Stimulated activated CD4-positive, alpha-beta T cell treated with anti-CD3 and anti-CD28 coated beads, Interleukin-12 subunit alpha, Interleukin-12 subunit beta, amount 100 ng/mL, for 48 hours (primary cell): ENCODE data around the gene PARG.
"Not testable (repeated sequence)": the region's sequence is repeated elsewhere in the genome, so short reads cannot be mapped to it uniquely, and the experiment has no call there.

Experiments used
- DNase-seq, 3 donors: peaks; one replicate each; pipeline ENCODE4 v3.0.0-alpha.2; 2020; ENCODE audit warnings: low read depth in 2 of 3, low spot score in 1 of 3

PARG gene

DNA sequence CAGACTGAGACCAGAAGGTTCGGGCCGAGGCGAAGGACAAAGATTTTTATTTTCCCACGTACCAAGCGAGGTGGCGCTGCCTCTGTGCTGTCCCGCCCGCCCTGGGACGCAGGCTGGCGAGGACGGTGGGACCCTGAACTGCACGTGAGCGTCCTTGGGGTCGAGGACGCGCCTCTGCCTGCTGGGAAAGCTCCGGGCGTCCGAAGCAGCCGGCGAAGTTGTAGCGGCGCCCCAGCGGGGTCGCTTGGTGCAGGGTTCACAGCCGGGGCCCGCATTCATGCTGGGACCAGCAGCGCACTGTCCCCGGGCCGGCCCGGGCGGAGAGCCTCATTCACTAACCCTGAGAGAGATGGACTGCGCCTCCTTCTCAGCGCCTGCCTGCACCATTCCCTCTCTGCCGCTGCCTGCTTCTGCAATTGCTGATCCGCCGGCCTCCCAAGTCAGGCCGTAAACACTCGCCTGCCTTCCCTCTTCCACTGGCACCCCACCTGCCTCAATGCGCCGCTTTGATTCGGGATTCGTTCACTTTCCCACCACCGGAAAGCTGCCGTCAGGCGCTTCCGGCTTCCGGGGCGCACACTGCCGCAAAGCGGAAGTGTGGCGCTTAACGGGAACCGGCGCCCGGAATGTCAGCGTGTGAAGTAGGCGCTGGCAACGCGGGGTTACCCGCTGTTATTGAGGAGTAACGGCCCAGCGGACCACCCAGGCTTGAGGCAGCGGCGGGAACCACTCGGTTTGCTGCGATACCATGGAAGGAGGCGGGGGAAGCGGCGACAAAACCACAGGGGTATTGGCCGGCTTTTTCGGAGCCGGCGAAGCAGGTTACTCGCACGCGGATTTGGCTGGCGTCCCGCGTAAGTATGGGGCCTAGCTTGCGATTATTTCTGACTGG lies at the start of gene PARG, which contains the start of gene TIMM23B:
TSS of gene PARG (minus strand) at position 581 of the 892 bp plus-strand sequence. CDS start at position 279, 302 bp downstream.
TSS of gene TIMM23B (plus strand) at position 607 of the 892 bp plus-strand sequence. CDS start at position 749, 142 bp downstream.
- peak; percentile 54 to 74 (median 60) for DNase-seq

DNA sequence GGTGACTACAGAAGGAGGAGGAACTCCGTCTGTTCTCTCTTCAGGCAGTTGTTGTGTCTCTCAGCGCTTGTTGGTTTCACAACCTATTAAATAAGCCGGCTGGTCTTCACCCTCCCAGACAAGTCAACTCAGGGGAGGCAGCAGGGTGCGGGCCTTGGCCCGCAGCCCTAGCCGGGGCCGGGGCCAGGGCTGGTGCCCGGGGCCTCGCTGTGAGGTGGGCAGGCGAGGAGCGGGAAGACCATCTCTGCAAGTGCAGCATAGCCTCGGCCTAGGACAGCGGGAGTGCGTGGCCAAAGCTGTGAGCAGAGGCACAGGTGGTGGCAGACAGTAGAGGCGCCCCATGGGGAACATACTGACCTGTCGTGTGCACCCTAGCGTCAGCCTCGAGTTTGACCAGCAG lies 46.5 kb upstream of the PARG start, which contains the start of gene AGAP6:
TSS of gene AGAP6 (plus strand) at position 31 of the 400 bp plus-strand sequence. CDS start at position 341, 310 bp downstream.
- DNase-seq, result not testable (repeated sequence)

DNA sequence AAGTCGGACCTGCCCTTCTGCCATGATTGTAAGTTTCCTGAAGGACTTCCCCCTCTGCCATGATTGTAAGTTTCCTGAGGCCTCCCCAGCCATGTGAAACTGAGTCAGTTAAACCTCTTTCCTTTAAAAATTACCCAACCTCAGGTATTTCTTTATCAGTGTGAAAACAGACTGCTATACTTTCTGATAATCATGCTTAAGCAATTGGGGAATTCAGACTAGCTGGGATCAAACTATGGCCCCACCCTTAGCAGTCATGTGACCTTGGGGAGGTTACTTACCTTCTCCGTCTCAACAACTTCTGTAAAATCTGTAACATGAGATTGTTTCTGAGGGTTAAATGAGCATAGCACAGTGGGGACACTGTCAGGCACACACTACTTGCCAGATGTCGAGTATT lies 45.4 kb upstream of the PARG start:
- DNase-seq, result not testable (repeated sequence)

DNA sequence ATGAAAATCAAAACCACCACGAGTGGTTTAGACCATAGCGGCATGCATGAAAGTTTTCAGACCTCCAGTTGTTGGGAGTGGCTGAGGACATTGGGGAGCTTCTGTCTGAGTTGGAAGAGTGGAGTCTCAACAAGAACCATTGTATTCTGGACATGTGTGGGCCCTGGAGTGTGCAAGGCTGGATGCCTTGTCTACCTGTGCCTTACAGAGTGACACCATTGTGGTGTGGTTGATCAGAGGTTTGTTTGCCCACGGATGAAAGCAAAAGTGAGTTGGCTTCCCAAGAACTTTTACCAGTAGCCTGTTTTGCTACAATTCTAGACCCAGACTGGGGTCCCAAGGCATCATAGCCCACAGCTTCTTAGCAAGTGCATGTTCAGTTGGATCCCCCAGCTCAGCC lies 35.9 kb upstream of the PARG start:
- DNase-seq, result not testable (repeated sequence)

DNA sequence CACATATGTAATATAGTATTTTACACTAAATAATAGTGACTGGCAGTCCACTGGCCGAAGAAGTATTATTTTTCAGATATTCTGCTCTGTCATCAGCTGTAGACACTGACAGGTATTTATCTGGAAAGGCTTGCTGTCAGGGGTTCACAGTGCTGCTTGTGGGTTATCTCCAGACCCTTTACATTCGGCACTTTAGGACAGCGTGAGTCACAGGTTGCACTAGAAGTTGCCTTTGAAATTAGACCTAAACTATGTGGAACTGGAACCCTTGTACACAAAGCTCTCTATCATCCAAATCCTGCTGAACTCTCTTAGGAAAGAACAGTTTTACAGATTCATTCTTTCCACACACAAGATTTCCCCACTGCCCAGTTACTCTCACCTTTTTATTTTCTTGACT lies 30.3 kb upstream of the PARG start:
- DNase-seq, result not testable (repeated sequence)

DNA sequence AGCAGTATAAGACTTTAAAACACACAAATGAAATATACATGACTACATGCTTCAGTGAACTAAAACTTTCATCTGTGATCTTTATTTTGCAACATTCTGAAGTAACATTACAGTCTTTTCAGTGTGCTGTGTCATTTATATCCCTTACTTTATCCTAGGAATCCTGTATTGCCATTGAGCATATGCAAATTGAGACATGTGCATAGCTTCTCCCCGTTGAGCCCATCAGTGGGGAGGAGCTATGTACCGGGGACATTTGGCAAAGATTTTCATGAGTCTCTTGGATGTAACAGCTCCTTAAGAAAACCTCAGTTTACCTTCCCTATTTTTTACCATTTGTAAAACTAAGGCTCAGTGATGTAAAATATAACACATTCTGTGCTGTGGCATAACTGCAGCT lies 29.6 kb upstream of the PARG start:
- DNase-seq, result not testable (repeated sequence)

DNA sequence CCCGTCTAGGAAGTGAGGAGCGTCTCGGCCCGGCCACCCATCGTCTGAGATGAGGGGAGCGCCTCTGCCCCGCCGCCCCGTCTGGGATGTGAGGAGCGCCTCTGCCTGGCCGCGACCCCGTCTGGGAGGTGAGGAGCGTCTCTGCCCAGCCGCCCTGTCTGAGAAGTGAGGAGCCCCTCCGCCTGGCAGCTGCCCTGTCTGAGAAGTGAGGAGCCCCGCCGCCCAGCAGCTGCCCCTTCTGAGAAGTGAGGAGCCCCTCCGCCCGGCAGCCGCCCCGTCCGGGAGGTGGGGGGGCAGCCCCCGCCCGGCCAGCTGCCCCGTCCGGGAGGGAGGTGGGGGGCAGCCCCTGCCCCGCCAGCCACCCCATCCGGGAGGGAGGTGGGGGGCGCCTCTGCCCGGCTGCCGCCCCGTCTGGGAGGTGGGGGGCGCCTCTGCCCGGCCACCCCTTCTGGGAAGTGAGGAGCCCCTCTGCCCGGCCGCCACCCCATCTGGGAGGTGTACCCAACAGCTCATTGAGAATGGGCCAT lies 28.6 kb upstream of the PARG start:
- not testable (repeated sequence) for DNase-seq

DNA sequence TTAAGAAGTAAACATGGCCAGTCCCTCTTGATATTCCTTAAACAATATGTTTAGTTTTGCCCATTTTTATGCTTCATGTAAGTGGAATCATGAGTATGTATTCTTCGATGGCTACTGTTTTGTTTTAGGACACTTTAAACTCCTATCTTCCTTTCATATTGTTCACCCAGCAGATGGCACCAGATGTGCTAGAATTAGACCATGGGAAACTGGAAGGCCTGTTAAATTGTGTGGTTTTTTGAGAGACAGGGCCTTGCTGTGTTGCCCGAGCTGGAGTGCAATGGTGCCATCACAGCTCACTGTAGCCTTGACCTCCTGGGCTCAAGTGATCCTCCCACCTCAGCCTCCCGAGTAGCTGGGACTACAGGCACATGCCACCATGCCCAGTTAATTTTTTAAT lies 11.3 kb upstream of the PARG start:
- not testable (repeated sequence) for DNase-seq

DNA sequence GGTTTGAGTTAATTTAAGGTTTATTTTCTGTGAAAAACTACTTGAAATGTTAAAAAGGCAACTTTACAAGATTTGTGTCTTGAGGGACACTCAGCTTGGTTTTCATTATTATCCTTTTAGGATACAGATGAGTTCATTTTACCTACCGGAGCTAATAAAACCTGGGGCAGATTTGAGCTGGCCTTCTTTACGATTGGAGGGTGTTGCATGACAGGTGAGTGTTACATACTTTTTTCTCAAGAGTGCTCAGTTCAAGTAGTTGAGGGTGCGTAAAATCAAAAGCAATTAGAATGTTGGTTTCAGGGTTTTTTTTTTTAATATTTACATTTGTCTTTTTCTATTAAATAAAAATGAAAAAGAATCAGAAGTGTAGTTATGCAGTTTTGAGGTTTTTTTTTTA lies 10.2 kb upstream of the PARG start:
- DNase-seq, result not testable (repeated sequence)

DNA sequence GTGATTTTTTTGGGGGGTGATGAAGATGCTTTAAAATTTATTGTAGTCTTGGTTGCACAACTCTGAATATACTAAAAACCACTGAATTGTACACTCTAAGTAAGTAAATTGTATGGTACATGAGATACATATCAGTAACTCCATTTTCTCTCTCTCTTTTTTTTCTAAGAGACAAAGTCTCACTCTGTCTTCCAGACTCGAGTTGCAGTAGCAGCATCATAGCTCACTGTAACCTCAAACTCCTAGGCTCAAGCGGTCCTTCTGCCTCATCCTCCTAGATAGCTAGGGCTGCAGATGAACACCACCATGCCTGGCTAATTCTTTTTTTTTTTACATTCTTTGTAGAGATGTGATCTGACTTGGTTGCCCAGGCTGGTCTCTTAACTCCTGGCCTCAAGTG lies 6.9 kb upstream of the PARG start:
- DNase-seq, result not testable (repeated sequence)

DNA sequence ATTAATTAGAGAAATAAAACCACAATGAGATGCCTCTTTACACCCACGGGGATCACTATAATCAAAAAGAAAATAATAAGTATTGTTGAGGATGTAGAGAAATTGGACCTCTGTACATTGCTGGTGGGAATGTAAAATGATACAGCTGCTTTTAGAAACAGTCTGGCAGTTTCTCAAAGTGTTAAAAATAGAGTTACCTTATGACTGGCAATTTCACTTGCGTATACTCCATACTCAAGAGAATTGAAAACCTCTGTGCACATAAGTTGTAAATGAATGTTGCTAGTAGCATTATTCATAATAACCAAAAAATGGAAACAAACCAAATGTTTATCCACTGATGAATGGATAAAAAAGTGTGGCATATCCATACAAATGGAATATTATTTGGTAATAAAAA lies 6.3 kb upstream of the PARG start:
- DNase-seq, result not testable (repeated sequence)

DNA sequence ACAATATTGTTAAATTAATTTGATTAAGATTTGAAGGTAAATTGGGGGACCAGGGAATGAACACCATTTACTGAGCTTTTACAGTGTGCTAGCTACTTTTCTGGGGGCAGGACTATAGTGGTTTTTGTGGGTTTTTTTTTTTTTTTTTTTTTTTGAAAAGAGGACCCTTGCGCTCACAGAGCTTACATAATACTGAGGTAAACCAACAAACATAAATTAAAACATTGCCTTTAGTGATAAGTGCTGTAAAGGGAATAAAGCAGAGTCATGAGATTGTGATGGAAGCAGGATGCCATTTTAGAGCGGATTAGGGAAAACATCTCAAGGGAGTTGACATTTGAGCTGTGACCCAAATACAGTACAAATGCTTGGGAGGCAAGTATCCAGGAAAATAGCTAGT lies 1.8 kb upstream of the PARG start:
- DNase-seq, result not testable (repeated sequence)

DNA sequence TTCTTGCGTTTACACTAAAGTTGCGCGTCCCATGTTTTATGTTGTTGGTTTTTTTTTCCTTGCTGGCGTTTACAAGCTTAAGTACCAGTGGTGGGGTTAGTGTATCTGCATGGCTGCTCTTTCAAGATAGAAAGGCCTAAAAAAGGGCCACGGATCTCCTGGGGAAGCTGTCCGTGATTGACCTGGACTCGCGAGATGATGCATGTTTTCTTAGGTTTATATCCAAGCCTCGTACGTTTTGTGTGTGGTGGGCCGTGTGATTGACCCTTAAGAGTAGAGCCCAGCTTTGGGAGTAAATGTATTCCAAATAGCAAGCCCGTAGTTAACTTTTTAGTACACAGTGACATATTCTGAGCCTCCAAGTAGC lies 495 bp upstream of the PARG start:
- not testable (repeated sequence) for DNase-seq

DNA sequence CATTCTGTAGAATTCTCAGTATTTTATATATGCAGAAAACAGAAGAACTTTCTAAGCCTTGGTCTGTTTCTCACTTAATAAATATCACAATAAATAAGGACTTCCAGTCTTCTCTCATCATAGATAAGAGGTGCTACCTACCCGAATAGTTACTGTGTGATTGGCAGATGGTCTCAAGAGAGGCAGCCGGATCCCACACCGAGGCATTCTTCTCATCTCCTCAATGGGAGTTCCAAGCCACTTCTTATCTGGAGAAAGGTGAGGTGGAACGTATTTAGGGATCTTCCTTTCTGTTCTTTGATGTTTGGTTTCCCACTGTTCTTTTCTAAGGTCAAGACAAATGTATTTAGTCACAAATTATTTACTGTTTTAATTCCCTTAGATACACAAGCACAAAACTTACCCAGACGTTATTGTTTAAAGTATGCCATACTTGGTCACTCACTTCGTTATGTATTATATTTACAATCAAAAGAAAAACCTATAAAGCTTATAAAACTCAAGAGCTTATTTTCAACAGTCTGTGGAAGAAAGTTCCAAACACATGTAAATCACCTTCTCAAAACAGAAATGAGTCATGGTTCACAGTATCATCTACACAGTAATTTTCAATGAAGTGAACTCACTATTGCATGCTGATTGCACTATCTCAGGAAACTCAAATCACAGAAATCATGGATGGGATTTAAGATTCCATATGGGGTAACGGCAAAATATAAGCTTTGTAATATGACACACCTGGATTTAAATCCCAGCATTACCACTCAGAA lies 9.7 kb downstream of the PARG start:
- DNase-seq, result not testable (repeated sequence)

DNA sequence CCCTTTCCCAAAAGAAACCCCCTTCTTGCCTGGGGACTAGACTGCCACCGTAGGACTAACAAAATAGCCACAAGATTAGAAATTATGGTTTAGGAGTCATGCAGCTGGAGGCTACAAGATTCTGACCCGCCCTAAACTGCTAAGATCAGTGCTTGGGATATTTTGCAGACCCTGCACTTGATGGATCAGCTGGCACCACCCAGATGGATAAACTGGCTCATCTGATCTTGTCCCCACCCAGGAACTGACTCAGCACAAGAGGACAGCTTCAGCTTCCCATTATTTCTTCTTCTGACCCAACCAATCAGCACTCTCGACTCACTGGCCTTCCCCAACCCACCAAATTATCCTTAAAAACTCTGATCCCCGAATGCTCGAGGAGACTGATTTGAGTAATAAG lies 10.6 kb downstream of the PARG start:
- DNase-seq, result not testable (repeated sequence)

DNA sequence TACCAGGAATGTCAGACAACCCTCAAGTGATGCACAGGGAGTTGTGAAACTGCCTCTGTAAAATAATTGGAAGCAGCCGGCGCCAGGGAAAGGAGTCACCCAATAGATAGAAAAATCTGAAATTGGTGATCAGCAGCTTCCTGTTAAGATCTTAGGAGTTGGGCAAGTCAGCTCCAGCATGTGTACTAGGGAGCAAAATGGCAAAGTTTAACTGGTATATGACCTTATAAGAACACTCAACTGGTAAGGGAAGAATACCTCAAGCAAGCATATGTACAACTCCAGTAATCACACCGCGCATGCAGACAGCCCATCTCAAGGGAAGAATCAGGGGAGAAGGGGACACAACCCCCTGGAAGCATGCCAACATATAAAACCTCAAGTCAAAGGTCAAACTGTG lies 18.3 kb downstream of the PARG start:
- DNase-seq, result not testable (repeated sequence)

DNA sequence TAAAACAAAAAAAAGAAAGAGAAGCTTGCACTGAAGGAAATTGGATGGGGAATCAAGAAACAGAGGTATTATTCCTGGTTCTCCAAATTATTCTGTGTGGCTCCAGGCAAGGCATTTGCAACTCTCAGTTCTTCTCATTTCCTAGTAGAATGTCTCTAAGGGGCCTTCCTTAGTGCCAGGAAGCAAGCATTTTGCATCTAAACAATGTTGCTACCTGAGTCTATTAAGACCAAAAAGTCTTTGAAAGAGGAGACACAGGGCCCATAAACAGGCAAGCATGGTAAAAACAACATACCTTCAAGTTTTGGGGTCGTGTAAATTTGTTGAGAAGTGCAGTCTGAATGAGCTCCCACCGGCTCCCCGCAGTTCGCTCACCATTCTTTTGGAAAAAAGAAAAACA lies 19.8 kb downstream of the PARG start:
- DNase-seq, result not testable (repeated sequence)

DNA sequence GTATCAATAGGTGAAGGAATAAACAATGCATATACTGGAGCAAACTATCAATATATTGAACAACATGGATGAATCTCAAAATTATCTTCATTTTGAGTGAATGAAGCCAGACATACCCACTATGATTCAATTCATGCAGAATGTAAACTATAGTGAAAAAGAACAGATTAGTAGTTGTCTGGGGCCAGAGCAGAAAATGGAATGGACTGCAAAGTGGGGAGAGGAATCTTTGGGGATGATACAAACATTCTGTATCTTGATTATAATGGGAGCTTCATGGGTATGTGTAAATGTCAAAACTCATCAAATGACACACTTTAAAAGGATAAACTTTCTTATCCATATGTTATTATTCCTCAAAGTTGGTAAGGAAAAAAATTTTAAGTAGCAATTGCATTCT lies 23.9 kb downstream of the PARG start:
- DNase-seq, result not testable (repeated sequence)

DNA sequence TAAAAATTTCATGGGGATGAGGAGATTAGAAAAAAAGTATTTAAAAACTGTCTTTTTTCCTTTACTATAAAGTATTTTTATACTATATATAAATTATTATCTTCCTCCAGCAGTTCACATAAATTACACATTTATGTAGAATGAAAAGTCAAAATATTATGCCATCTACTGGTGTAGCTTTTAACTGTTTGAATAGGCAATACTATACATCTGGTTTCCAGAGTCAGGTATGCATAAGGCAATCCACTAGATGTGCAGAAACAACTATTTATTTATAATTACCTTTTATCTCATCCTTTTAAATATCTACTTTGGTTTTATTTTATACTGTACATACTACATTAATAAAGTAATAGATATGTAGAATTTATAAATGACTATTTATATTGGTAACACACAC lies 25.4 kb downstream of the PARG start:
- DNase-seq, result not testable (repeated sequence)

DNA sequence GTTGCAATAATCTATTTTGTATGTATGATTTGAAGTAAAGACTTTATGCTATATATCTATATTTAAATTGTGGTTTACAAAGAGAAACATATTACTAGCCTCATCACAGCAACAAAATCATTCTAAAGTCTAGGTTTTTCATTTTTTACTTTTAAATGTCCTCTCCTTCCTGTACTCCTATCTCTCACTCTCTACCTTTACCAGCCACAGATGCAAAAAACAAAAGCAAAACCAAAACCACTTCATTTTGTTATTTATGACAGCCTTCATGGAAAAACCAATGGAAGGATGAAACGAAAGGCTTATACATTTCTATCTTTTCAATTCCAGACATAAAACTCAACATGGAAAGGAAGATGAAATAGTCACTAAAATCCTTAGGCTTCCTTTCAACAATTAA lies 31.5 kb downstream of the PARG start:
- not testable (repeated sequence) for DNase-seq

DNA sequence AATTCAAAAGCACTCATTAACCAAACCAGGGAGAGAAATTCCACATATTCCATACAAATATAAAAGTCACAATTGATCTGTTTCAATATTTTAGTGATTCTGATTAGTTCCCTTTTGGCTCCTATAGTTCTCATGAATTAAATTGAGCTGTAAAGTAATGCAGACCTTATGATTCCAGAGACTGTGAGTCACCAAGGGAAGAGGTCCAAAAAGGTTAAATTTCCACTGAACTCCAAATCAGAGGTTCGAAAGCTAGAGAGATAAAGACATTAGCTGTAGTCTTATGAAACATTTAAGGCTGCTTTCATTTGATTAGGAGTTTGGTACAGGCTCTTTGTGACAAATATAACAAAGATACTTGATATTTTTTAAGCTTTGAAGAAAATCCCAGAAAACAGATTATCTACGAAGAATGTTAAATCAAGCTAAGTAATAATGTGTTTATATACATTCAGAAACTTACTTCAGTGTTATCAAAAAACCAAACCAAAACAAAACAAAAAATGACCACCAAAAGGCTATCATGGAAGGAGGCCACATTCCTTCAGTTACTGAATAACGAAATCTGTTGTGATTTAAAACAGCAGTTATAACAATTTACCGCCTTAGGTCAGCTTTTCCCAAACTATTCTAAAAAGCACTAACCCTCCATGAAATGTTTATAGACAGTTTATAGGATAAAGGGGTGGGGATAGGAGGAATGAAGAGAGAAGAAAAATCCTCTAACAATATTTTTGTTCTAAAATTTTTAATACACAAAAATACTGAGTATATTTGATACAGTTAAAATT lies 33.3 kb downstream of the PARG start:
- not testable (repeated sequence) for DNase-seq
